GM12874 (cell line): Measurements from ENCODE around the gene PCDHA11.

Experiments
- CTCF ChIP-seq: IDR thresholded peaks from 2 replicates; pipeline ENCODE4 v1.5.1; 2011; ENCODE audit warnings: low read depth, mild to moderate bottlenecking, control low read depth, low read length, moderate library complexity; ENCODE audit not compliant: insufficient read depth

PCDHA11 gene

GRCh38 chr5:140855772-140856674 is 12.7 kb upstream of the PCDHA11 start, which contains the start of gene PCDHA10:
TSS of gene PCDHA10 (plus strand) at chr5:140855897. CDS start at chr5:140856049, 152 bp downstream.
- no peak for TF ChIP-seq CTCF

- no peak for TF ChIP-seq CTCF
Observed at GRCh38 chr5:140857177-140857986, 11.4 kb upstream of the PCDHA11 start.

- no peak for TF ChIP-seq CTCF
Observed at GRCh38 chr5:140857987-140858240, 10.8 kb upstream of the PCDHA11 start.

GRCh38 chr5:140862441-140863295 is 6.1 kb upstream of the PCDHA11 start:
- no peak for TF ChIP-seq CTCF

GRCh38 chr5:140869555-140869886 is 764 bp downstream of the PCDHA11 start:
- TF ChIP-seq CTCF: no peak

GRCh38 chr5:140870221-140871201 is 1.8 kb downstream of the PCDHA11 start:
- TF ChIP-seq CTCF: no peak
